GM12801 (cell line): ENCODE data around the gene MEGF8.

Experiments used
- CTCF ChIP-seq: IDR thresholded peaks from one replicate; pipeline ENCODE4 v1.5.1; 2011; ENCODE audit warnings: control low read depth; ENCODE audit not compliant: insufficient read length; ENCODE audit errors: extremely low read depth

Gene MEGF8

DNA sequence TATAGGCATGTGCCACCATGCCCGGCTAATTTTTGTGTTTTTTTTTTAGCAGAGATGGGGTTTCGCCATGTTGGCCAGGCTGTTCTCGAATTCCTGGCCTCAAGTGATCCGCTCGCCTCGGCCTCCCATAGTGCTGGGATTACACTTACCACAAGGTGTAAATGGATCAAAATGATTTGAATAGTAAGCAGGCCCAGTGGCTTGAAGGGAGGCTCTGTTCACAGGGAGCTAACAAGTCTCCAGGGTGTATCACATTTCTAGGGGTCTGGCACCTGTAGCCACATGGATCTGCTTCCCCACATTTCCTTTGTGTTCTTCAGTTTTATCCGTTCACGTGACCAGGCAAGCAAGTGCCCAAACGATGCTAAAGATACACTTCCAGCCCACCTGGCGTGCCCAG is 78.2 kb downstream of the MEGF8 start:
- no peak for TF ChIP-seq CTCF

GRCh38 chr19:42406111-42406510 is 80.7 kb downstream of the MEGF8 start:
- no peak for TF ChIP-seq CTCF

DNA sequence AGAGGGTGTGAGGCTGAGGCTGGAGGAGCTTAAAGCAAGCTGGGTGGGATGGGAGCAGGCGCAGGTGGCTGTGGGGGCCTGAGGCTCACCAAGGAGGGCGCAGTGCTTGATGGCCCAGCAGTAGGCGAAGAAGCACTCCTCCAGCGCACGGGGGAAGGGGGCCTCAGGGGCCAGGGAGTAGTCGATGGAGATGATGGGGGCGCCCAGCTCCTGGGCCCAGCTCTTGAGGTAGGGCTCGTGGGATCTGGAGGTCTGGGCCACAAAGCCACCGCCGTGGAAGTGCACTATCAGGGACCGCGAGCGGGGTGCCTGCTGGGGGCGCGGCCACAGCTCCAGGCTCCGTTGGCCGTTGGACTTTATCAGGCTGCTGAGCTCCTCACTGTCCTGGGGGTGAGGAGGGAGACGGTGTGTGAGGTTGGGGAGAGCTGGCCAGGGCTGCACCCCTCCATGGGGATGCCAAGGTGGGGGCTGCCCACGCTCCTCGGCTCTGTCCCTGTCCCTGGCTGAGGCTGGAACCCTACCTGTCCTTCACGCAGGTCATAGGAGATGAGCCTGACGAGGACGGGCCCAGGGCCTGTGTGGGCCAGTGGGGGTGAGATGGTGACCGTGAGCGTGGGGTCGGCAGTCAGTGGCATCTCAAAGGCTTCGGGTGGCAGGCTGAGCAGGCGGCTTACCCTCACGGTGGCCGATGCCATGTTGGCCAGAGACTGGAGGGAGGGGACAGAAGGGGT is 81.8 kb downstream of the MEGF8 start:
- no peak for TF ChIP-seq CTCF

DNA sequence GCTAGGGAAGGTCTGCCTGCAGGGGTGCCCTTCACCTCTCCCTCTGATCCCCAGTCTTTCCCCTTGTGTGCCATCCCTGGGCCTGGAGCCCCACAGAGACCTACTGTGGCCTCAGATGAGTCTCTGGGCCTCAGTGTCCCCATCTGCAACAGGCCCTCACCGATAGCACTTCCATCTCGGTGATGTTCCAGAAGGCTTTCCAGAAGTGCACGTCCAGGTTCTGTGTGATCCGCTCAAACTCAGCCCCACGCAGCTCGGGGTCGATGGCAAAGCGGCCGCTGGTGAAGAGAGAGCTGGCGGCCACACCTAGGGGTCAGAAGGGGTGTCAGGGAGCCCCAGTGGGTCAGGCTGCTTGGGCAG is 82.4 kb downstream of the MEGF8 start:
- no peak for TF ChIP-seq CTCF

DNA sequence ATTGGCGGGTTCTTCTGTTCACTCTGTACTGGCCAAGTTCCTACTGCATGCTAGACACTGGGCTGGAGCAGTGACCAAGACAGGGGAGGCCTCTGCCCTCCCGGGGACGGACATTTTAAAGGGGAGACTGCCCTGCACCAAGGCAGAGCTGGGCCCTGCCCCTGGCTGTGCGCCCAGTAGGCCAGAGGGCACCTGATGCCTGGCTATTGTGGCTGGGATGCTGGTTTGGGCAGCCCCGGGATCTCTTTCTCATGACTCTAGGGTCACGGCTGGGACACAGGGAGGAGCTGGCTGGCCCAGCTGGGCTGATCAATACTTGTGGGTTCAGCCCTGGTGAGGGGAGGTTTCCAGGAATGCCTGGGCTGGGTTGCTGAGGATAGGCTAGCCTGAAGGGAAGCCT is 84.0 kb downstream of the MEGF8 start:
- TF ChIP-seq CTCF: no peak

DNA sequence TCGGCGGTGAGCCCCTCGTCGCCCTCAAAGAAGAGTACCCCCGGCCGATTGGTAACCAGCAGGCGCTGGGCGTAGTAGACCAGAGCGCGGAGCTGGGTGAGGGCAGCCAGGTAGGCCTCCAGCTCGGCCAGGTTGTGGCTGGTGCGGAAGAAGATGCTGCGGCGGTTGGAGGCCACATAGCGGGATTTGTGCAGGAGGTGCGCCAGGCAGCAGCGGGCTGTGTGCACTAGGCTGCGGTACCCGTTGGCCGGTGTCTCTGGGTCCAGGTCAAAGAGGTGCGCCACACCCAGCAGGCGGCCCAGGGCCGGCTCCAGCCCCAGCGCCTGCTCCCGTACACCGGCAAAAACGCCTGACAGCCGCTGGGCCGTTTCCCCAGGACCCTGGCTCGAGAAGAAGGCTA is 84.9 kb downstream of the MEGF8 start:
- TF ChIP-seq CTCF: no peak

DNA sequence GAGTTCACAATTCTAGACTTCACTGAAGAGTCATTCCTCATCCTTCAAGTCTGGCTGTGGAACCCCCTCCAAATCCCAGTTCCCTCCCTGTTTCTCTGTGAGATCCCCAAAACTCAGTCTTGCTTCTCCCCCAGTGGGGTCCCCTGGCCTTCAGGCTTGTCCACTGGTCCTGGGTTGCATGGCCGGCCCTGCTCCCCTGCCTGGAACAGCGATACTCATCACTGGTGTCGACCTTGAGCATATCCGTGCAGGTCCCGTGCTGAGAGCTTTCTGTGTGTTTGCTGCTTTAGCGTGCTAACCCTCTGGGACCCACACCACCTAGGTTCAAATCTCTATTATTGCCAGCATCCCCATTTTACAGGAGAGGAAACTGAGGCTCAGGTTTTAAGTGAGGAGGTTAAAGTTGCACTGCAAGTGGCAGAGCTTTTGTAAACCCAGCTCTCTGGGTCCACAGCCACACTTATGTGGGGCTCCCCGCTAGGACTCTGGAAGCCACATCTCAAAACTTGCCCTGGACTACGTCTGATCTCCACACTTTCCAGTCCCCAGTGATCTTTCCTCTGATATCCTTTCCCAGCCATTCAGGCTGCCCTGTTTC is 86.2 kb downstream of the MEGF8 start:
- TF ChIP-seq CTCF: no peak

- TF ChIP-seq CTCF: no peak
Measured at GRCh38 chr19:42412227-42412626, 86.8 kb downstream of the MEGF8 start.
